Cardiac fibroblast (primary cell): ENCODE results near the gene PCSK5.

Source experiments
- DNase-seq, 2 donors: peaks; one replicate each; pipeline versions ENCODE4 v3.0.0 to v3.0.0-alpha.2; 2010; ENCODE audit warnings: low read depth in 2 of 2
- H3K4me3 ChIP-seq, 2 donors: replicated peaks in 1 of 2; 1 replicate in 1 of 2; 2 replicates in 1 of 2; pipeline ENCODE4 v1.5.1; 2011; ENCODE audit warnings: low read depth in 2 of 2, low read length in 2 of 2, mild to moderate bottlenecking in 2 of 2, moderate library complexity in 1 of 2
- TF ChIP-seq, protein P1 (sequence below): IDR thresholded peaks from one replicate; pipeline ENCODE4 v1.5.1; 2011; ENCODE audit warnings: low read depth, mild to moderate bottlenecking, low read length, inconsistent platforms

The PCSK5 gene

DNA sequence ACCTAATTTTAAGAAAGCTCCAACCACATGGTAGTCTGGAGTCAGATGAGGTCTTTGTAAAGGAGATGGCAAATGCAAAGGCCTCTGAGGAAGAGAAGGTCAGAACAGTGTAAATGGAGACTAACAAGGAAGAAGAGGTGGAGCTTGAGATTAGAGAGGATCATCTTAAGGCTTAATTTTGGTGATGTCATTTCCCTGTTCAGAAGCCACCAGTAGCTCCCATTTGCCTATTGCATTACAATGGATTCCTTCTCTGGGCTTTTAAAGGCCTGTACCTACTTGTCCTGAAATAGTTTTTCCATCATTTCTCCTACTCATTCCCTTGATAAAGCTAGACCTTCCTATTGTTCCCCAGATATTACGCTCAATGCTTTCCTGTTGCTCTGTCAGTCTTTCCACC, 16.1 kb downstream of the PCSK5 start:
- DNase-seq = no peak
- TF ChIP-seq, protein P1, sequence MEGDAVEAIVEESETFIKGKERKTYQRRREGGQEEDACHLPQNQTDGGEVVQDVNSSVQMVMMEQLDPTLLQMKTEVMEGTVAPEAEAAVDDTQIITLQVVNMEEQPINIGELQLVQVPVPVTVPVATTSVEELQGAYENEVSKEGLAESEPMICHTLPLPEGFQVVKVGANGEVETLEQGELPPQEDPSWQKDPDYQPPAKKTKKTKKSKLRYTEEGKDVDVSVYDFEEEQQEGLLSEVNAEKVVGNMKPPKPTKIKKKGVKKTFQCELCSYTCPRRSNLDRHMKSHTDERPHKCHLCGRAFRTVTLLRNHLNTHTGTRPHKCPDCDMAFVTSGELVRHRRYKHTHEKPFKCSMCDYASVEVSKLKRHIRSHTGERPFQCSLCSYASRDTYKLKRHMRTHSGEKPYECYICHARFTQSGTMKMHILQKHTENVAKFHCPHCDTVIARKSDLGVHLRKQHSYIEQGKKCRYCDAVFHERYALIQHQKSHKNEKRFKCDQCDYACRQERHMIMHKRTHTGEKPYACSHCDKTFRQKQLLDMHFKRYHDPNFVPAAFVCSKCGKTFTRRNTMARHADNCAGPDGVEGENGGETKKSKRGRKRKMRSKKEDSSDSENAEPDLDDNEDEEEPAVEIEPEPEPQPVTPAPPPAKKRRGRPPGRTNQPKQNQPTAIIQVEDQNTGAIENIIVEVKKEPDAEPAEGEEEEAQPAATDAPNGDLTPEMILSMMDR = no peak
- H3K4me3 ChIP-seq = no peak overlapping the region

- peak; percentile 39 to 64 for DNase-seq
- TF ChIP-seq, protein P1 = no peak
Observed at GRCh38 chr9:75907329-75907728, 16.9 kb downstream of the PCSK5 start.

GRCh38 chr9:75907923-75908322, 17.4 kb downstream of the PCSK5 start:
- DNase-seq = no peak
- TF ChIP-seq, protein P1 = no peak
- no peak overlapping the region for H3K4me3 ChIP-seq

More at GRCh38 chr9:75907329-75907728, 16.9 kb downstream of the PCSK5 start:
- no peak overlapping the region for H3K4me3 ChIP-seq

- no peak overlapping the region for H3K4me3 ChIP-seq
- TF ChIP-seq, protein P1 = no peak
Observed at GRCh38 chr9:75909776-75910175, 19.3 kb downstream of the PCSK5 start.

DNA sequence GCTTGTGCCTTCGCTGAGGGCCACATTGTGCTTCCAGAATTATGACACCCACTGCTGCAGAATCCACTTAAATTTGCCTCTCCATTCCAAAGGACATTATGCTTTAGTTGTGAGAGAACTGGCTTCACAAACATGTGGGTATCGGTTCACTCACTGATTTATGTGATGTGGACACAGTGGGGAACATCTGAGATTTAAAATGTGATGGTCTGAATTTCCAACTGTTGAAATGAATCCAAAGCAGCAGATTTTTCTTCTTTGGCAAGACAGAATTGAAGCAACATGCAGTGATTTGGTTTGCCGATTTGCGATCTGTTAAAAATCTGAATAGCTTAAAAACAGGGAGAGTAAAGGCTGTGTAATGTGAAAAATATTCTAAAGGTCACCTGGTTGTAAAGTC, 20.3 kb downstream of the PCSK5 start:
- TF ChIP-seq, protein P1 = no peak
- DNase-seq = no peak

More at GRCh38 chr9:75909776-75910175, 19.3 kb downstream of the PCSK5 start:
- peak in 1 of 2 donors; percentile 3 for DNase-seq

DNA sequence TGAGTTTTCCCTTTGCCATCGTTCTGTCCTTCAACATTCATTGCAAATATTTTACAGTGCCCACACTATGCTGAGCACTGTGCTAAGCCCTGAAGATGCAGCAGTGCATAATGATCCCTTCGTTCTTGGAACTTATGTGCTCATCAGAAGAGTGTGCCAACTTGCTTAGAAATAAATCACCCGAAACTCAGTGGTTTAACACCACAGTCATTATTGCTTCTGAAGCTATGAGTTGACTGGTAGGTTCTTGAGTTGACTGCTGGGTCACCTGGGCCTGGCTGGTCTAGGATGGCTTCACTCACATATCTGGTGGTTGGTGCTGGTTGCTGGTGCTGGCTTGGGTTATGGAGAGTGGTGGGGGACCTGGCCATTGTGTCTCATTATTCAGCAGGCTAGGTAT, 20.9 kb downstream of the PCSK5 start:
- DNase-seq = no peak

More for the DNA sequence above, 20.3 kb downstream of the PCSK5 start:
- no peak overlapping the region for H3K4me3 ChIP-seq

More for the DNA sequence above, 20.9 kb downstream of the PCSK5 start:
- TF ChIP-seq, protein P1 = no peak
- no peak overlapping the region for H3K4me3 ChIP-seq
